GM18511 (cell line): Measurements from ENCODE around the gene SMC1B.
"Not testable (repeated sequence)": the region's sequence is repeated elsewhere in the genome, so short reads cannot be mapped to it uniquely, and the experiment has no call there.

ENCODE experiments used
- ATAC-seq: cut with Tn5 transposase; IDR thresholded peaks from one replicate; pipeline ENCODE4 v1.9.1; 2021; ENCODE audit warnings: mild to moderate bottlenecking, moderate library complexity; ENCODE audit not compliant: unreplicated experiment

The SMC1B gene

DNA sequence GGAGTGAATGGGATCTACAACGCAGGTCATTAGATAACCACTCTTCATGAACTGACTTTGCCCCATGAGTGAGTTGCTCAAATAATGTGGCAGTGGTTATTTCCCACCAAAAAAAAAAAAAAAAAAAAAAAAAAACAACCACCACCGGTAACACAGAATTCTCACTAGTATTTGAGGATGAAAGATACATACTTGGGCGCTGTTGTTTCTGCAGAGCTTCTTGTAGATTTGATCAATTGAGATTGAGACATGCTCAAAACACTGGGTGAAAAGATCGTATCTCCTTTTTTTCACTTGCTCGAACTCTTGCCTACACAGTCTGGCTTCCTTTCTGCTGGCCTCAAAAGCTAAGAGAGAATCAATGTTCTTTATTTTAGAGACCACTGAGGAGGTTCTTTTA is 59.6 kb downstream of the SMC1B start:
- no peak for ATAC-seq

DNA sequence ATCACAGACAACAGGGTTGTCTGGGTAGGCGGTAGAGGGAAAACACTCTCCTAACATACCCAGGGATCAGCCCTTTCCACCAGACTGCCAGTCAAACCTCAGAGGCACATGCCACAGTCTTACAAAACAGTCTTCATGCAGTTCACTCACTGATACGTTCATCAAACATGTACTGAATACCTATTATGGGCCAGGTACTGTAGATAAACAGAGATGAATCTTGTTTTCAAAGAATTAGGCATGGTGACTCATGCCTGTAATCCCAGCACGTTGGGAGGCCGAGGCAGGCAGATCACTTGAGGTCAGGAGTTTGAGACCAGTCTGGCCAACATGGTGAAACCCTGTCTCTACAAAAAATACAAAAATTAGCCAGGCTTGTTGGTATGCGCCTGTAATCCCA is 60.6 kb downstream of the SMC1B start:
- not testable (repeated sequence) for ATAC-seq

DNA sequence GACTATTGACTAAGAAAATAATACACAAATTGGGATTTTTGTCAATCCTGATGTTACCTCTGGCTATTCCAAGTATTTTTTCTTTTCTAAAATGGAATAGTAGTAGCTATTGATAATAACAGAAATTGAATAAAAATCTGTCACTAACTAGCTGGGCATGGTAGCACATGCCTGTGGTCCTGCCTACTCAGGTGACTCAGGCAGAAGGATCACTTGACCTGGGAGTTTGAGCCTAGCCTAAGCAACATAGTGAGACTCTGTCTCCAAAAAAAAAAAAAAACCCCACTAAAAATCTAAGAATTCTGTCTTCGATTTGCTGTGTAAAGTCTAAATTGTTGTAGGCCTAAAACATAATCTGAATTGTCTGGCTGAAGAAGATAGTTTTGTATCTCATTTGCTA is 61.4 kb downstream of the SMC1B start:
- no peak for ATAC-seq

DNA sequence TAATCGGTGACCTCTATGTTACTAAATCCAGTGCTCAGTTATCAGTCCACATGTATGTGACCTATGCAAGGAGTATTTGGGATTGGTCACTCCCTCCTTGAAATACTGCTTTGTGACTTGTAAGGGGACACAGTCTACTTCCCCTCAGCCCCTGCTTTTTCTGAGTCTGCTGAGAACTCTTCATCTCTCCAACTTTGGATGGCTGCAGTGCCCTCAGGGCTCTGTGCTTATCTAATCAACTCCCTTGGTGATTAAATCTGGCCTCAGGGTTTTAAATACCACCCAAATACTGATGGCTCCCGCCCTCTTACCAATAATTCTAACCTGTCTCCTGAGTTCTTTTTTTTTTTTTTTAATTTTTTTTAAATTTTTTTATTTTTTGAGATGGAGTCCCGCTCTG is 63.5 kb downstream of the SMC1B start:
- ATAC-seq, result no peak

DNA sequence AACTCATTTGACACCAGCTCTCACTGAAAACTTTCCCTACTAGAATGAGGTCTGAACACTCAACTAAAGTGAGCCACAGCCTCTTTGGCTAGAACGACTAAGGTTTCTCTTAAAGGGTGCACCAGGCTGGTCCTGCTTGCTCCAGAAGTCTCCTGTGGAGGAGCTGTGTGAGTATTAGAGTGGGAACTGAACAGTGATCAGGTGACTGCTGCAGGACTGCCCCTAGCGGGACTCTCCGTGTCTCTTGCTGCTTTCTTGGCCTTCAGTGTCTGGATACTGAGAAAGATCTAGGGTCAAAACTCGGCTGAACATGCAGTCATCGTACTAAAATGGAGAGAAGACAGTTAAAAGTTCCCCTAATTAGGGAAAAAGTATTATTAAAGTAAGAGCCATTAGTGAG is 69.1 kb downstream of the SMC1B start:
- ATAC-seq, result no peak

DNA sequence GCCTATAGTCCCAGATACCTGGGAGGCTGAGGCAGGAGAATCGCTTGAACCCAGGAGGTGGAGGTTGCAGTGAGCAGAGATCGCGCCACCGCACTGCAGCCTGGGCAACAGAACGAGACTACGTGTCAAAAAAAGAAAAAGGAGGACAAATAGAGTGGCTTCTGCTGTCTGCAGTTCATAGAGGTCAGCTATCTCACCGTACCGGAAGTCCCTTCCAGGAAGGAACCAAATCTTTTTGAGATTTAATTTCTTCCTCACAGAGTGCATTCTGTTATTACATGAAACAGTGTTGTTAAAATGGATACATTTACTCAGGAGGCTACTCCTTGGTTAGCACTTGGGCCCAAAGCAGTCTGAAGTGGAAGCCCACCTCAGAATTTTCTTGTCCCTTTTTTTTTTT is 70.3 kb downstream of the SMC1B start:
- no peak for ATAC-seq

DNA sequence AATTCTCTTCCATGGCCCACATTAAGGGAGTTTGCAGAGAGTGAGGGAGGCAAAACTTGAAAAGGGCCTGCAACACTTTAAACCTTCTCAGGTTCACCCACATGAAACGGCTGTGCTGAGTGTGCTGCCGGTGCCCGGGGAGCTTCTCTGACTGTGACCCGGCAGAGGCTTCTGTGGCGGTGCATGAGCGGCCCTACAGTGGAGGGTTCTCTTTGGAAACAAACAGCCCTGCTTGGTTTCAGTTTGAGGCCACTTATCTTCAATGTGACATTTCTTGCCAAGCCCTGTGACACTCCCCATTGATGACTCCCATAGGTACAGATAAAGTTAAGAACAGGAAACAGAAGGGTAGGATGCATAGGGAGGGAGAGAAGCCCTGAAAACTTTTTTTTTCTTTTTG is 71.9 kb downstream of the SMC1B start:
- ATAC-seq, result no peak

DNA sequence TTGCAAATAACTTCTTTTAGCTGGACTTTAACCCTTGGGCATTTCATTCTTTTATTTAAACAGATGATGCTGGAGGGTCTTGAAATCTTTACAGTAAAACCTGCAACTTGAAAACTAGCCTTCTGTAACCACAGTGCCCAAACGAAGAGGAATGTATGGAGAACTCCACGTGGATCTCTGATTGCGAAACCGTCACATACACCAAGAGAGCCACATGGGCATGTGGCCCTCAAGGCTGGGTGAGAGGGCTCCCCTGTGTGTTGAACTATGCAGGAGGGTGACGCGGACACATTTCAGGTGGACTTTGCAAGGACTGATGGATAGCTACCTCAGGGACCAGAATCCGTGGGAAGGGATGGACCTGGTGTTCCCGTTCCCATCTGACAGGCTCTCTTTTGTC is 73.1 kb downstream of the SMC1B start:
- ATAC-seq, result no peak

DNA sequence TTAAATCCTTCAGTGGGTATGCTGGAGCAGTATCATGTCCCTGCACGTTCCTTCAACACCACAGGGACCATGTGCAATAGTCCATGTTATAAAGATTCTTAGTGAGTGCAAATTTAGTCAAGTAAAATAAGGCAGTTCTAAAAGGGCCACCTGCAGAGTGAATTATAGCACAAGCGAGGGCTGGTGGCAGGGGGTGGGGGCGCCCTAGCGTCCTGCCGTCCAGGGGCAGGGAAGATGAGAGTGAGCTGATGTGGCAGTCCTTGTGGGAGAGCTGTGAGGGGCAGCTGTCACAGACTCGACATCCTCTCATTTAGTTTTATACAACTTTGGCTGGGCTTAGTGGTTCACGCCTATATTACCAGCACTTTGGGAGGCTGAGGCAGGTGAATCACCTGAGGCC is 74.6 kb downstream of the SMC1B start:
- ATAC-seq, result no peak

DNA sequence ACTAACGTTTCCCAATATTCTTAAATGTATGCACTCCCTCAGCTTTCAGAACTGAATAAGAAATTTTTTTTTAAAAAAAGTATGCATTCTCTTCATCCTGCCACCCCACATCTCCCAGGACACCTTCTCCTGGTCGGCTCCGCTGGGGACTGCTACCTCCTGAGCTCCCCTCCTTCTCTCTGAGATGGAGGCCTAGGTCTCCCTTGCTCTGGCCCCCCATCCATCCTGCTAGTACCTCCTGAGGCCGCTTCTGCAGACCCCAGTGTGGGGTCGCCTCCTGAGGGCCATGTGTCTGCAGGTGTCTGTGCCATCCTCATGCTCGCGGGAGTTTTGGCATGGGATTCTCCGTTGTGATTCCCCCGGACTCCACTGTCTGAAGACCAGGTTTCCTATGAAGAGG is 75.9 kb downstream of the SMC1B start:
- no peak for ATAC-seq

DNA sequence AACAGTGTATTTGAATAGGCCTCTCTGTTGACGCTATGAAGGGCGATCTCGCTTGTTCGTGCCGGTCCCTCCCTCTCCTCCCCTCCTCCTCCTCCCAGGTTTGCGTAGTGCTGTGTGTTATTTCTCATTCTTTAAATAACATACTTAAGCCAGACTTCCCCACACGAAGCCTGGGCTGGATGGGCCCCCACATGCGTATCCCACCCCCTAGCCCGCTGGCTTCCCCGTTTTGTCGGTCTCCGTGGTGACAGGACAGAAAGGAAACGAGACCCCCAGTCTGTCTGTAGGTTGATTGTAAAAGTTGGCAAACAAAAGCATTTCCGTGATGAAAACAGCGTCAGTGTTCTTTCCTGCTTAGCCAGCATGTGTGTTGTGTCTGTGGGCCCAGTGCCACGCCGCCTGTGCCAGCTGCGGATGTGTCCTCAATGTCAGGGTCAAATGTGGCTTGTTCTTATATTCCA is 76.4 kb downstream of the SMC1B start:
- ATAC-seq, result no peak

DNA sequence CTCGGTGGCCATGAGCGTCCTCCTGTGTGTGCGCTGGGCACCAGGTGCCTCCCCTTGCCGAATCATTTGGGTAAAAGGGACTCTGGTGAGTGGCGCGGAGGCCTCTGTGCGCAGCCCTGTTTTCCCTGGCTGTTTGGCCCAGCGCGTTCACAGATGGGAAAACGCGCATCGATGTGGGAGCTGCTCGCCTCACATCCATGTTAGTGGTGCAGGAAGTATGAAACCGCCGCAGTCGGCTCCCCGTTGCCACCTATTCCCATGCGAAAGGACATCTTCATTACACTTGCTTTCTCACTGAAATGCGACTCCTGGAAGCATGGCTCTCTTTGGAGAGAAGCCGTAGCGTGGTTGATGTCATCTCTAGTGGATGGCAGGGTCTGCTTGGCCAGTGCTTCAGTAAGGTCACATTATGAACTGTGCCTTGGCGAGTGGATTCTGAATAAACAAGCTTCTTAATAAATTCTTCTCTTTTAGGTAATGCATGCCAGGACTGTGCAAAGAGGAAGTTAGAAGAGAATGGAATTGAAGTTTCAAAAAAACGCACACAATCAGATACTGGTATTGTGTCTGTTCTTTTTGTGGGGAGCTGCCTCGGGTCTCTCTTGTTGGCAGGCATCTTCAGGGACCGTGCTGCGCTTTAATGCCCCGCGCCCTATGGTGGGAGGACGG is 77.4 kb downstream of the SMC1B start:
- no peak for ATAC-seq

DNA sequence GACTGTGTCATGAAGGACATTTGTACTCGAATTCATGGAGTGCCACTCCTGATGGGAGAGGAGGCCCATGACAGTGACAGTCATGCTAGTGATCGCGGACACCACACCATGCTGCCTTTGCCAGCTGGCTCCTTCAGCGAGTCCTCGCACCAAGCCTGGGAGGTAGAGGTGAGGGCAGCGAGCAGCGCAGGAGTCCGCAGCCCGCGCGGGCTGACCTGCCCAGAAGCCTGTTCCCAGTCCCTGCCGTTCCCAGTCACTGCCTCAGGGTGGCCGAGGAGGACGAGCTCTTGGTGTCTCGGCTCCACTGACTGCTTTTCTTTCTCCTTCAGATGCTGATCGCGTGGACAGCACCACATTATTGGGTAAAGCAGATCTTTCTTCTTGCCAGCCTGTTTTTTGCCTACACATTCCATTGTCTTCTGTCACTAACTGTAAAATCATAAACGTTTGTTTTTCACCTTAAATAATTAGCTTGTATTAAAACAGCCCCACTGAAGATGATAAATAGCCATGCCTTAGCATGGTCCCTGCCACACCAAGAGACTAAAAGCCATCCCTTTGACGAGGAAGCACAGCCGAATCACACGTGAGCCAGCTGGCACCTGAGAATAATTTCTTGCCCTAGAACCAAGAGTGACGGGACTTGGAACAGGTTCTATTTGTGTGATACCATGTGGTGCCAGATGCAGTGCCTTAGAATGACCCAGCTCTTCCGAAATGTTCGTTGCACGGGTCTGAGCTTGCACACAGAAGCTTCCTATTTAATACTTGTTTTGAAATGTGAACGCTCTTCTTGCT is 78.2 kb downstream of the SMC1B start:
- ATAC-seq, result no peak

DNA sequence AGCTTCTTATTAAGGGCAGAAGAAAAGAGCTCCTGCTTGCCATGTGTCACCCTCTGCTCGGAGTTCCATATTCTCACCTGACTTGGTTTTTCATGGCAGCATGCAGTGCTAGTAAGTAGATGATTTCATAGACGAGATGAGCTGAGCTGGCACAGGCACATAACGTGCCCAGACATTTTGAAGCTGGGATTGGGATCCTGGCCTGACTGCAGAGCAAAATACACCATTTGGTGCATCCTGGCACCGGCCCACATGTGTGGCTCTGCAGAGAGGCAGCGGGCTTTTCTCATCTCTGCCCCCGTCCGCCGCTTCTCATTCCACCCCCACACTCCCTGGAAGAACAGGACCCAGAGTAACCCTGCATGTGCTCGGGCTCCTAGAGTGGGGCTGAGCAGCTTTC is 78.9 kb downstream of the SMC1B start:
- no peak for ATAC-seq

DNA sequence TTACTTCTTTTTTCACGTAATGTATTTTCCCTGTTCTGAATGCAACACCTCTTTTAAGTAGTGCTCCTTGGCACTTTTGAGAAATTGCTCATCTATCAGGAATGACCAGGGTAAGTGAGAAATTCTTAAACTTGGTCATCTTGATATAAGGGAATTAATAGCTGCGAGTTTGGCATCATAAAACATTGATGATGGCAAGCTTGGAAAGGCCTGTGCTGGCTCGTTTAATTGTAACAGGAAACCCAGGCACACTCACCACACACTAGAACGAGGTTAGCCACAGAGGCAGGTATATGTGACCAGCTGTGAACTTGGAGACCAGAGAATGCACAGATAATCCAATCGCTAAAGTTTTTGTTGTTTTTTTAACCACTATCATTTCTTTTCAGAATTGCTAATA is 79.3 kb downstream of the SMC1B start:
- no peak for ATAC-seq

DNA sequence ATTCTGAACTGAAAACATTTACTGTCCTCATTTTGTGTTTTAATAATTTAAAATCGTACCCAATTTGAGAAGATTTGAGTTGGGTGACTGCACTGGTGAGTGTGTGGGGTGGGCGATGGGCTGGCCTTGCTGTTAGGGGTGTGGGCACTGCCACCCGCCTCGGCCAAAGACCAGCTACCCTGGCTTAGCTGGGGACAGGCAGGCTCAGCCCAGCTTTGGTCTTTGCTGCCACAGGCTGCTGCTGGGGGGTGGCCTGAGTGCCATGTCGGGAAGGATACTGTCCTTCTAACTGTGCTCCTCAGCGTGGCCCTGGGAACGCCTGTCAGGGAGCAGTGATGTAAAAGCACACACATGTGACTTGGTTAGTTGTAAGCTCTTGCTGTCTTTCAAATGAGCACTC is 81.4 kb downstream of the SMC1B start:
- ATAC-seq, result no peak

DNA sequence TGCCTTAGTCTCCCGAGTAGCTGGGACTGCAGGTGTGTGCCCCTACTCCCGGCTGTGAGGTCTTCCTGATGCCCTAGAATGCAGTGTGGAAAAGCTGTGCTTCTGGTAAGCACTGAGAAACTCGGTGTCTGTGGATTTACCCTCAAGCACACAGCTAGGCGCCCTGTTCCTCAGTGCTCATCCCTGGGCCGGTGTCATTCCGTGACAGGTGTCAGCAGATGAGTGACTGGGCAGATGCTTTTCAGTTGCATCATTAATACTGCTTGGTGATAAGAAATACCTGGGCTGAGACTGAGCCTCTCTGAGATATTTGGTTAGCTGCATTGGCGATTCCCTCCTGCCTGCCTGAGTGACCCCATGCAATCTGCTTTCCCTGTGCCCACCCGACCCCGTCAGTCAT is 81.9 kb downstream of the SMC1B start:
- ATAC-seq, result no peak

DNA sequence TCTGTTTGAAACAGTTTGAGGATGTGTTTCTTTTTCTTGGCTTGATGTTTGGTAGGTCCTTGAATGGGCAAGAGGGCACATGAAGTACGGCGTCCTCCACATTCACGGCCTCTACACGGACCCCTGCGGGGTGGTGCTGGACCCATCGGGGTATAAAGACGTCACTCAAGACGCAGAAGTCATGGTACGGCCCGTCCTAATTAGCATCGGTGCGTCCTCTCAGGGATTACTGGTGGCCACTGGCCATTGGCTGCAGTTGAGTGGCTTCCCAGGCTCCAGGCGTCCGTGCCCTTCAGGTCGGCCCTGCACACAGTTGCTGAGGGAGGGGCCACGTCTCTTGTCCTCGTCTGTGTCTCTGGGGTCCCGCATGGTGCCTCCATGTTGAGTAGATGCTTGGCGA is 82.9 kb downstream of the SMC1B start:
- no peak for ATAC-seq

DNA sequence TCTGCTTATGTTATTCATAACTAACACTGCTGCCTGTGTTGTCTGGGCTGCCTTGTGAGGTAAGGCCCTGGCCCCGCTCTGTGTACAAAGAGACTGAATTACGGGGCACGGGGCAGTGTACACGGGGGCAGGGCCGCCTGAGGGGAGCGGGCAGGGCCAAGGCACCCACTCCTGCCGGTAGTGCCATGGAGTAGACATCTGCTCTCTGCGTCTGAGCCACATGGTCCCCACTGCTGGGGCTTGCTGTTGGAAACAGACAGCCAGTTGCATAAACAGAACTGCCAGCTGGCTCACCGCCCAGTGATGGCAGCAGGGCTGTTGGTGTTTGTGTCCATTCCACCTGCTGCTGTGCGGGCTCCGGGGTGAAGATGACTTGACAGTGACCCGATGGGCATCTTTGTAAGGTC is 83.9 kb downstream of the SMC1B start:
- ATAC-seq, result no peak

DNA sequence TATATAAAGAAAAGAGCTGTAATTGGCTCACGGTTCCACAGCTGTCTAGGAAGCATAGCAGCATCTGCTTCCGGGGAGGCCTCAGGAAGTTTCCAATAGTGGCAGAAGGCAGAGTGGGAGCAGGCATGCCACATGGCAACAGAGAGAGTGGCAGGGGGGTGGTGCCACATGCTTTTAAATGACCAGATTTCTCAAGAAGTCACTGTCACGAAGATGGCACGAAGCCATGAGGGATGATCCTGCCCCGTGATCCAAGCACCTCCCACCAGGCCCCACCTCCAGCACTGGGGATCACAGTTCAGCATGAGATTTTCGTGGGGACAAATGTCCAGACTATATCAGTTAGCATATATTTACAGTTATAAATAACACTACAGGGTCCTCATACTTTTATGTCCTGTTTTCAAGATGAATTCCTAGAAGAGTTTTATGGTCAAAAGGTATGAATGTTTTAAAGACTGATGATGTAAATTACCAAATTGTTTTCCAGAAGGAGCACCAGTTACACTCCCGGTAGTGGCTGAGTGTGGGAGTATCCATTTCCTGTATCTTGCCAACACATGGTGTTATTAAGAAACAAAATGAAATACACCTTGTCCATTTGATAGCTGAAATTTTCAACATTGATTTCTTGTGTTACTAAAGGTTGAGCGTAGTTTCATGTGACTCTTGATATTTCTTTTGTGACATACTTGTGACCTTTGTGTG is 84.4 kb downstream of the SMC1B start:
- no peak for ATAC-seq

DNA sequence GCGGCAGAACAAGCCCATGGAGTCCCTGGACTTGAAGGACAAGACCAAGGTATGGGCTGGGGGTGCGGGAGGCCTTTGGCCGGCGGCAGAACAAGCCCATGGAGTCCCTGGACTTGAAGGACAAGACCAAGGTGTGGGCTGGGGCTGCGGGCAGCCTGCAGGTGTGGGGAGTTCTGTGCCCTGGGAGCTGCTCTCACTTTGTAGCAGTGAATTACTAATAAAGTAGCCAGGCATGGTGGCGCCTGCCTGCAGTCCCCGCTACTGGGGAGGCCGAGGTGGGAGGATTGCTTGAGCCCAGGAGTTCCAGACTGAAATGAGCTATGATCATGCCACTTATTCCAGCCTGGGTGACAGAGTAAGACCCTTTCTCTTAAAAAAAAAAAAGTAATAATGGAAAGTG is 85.1 kb downstream of the SMC1B start:
- ATAC-seq, result not testable (repeated sequence)

DNA sequence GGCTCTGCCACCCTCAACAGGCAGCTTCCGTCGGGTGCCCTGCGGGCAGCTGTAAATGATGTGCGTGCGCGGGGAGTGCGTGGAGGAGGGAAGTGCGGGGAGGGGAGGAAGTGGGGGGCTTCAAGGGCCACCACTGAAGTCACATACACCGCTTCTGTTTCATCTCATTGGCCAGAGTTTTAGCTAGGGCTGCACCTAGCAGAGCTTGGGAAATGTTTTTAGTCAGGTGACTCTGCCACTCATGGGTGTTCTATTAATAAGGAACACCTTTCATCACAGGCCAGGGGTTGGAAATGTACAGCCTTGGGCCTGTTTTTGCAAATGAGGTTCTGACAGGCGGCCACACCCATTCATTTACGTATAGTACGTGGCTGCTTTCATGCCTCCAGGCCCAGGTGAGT is 89.1 kb downstream of the SMC1B start:
- no peak for ATAC-seq
